Measurements from ENCODE around the gene AGPAT2.

- TF ChIP-seq, protein P1, sequence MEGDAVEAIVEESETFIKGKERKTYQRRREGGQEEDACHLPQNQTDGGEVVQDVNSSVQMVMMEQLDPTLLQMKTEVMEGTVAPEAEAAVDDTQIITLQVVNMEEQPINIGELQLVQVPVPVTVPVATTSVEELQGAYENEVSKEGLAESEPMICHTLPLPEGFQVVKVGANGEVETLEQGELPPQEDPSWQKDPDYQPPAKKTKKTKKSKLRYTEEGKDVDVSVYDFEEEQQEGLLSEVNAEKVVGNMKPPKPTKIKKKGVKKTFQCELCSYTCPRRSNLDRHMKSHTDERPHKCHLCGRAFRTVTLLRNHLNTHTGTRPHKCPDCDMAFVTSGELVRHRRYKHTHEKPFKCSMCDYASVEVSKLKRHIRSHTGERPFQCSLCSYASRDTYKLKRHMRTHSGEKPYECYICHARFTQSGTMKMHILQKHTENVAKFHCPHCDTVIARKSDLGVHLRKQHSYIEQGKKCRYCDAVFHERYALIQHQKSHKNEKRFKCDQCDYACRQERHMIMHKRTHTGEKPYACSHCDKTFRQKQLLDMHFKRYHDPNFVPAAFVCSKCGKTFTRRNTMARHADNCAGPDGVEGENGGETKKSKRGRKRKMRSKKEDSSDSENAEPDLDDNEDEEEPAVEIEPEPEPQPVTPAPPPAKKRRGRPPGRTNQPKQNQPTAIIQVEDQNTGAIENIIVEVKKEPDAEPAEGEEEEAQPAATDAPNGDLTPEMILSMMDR (IDR thresholded peaks at IDR 0.05; ENCODE audit: insufficient read depth, low read depth, low read length) = no peak
- no peak for TF ChIP-seq EZH2 (IDR thresholded peaks at IDR 0.05; ENCODE audit: insufficient read depth, low read length)
Observed at GRCh38 chr9:136662656-136663581, 24.3 kb downstream of the AGPAT2 start, which contains the start of gene EGFL7.
